ENCODE measurements around the gene COPB2.
"Not testable (repeated sequence)": the region's sequence is repeated elsewhere in the genome, so short reads cannot be mapped to it uniquely, and the experiment has no call there.

COPB2 gene

DNA sequence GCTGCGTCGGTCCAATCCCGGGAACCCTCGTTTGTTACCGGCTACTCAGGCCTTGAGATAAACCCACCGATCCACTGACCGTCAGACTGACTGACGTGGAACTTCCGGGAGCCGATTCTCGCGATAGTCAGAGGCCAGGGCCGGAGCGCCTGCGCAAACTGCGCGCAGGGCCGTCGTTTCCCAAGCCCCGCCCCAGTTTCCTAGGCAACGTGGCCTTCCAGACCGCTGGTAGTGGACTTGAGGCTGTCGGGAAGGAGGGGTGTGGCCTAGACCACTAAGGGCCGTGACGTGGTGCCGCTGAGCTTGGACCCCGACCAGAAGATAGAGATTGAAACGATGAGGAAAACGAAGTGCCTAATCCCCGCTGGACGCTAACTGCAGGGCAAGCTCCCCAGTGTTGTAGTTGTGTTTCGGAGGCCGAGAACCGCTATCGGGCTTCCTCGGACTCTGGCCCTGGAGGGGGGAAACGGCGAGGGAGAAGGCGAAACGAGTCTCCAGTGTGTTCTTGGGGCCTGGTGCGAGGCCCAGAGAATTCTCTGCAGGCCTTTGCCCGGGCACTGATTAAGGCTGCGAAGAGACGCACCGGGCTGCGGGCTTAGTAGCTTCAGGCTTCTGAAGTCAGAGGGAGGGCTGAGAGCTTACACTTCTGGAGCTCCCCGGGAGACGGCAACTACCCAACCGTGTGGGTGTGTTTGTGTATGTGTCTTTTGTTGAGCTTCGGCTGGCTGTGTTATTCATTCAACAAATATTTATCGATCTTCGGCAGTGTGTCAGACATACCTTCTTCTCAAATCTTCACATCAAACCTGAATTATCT lies at the start of gene COPB2:
Gene COPB2, minus strand, starts transcription at position 96 of the 817 bp plus-strand sequence. CDS start 97 bp downstream, outside the sequence.
- peak; percentile 98 for DNase-seq

DNA sequence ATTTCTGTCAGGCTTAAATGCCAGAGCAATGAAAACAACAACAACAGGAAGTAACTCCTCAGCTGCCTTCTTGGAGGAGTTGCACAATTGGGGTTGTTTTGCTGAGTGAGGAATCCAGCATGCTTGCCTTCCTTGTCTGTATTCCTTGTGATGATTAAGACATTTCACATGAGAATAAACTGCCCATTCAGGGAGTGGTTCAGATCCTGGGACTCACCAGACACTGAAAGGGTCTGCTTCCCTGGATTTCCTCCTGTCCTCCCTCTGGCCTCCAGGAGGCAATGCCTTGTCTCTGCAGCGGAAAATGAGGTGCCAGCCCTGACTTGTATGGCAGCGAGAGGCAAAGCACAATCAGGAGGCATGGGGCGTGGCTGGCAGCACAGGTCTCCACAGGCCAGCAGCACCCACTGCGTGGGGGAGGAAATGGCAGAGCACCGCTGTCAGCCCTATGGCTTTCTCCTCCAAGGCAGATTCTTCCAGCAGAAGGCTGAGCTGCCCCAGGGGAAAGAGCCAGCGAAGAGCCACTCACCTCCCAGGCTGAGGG lies 45.4 kb upstream of the COPB2 start:
- DNase-seq, result peak; percentile 19

DNA sequence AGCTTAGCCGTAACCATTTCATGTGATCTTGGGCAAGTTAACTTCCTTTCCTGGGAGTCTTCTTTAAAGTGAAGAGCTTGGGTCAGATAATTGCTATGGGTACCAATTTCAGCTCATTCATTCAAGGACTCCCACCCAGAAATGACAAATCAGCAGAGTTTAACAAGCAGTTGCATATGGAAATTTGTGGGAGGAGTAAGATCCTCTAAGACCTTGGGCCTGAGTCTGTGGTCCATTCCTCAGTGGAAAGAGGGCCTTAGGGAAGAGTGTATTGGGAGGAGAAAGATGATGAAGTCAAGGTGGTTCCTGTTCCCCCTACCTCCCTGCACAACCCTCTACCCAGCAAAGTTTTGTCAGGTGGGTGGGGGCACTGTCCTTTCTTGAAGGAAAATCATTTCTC lies 44.8 kb upstream of the COPB2 start:
- no peak for DNase-seq

DNA sequence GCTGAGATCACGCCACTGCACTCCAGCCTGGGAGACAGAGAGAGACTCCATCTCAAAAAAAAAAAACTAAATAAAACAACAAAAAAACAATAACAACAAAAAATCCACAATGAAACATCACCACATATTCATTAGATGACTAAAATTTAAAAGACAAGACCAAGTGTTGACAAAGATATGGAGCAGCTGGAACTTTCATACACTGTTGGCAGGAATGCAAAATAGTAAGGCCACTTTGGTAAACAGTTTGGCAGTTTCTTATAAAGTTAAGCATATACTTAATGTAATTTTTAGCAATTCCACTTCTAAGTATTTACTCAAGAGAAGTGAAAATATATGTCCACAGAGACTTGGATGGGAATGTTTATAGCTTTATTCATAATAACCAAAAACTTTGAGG lies 43.6 kb upstream of the COPB2 start:
- DNase-seq, result no peak

DNA sequence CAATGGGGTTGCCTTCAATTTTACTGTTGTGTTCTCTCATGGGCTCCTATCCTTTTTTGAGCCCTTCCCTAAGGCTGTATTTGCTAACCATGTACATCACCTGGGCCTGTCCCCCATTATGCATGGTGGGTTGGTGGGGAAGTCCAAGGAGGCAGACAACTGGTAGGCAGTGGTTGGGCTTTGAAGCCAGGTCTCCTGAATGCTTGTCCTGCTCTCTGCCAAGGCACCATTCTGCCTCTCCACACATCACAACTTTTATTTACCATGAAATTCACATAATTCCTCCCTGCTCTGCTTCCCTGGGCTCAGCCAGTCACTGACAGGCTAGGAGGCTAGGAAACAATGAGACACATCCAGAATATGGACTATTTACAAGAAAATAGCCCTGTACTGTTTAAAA lies 41.0 kb upstream of the COPB2 start:
- no peak for DNase-seq

DNA sequence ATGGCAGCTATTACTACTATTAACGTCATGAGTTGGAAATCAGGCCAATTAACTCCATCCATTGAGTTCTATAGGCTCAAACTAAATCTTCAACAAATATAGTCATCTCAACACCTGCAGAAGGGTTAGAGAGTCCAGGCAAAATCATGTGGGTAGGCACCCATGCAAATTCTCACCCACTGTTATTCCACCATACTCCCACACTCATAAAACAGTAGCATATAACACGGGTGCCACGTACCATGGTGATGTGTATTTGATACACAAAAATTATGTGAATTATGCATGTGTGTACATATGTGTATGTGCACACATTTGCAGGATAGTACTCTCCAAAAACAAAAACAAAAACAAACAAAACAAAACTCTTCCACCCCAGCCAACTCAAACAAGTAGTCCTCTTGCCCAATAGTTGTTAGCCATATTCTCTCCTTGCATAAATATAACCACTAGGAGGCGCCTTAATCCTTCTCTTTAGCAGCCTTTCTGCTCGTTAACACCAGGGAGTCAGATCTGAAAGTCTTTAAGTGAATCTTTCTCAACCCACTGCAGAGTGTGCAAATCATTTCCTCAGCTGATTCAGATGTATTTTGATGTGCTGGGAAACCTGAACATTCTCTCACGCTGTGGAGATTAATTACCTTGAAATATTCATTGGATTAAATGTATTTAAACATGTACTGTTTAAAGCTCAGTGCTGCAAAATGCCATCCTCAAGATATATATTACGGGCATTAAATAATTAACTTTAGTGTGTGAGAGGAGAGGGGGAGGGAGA lies 38.0 kb upstream of the COPB2 start:
- DNase-seq, result peak; percentile 75

DNA sequence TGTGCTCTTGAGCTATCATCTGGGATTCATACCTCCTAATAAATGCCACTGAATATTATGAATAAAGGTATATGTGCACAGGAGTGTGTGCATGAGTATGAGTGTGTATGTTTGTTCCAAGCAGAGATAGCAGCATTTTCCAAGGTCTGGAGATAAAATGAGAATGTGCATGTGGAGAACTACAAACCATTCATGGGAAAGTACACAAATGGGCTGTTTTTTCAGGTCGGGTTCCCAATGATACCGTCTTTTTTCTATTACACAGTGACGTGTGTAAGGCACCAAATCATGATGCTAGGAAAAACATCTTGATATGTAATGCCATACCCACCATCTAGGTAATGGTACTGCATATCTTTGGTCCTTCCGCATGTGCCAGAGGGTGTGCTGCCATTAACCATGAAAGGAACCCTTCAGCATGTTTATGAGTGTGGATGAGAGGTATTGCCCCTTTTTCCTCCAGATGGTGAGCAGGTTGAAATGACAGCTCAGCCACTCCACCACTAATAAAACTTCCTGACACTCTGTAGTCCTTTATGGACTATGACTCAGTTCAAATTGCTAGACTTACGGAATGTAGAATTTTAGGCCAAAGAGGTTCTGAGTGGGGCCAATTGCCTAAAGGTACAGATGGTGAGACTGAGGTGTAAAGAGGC lies 36.4 kb upstream of the COPB2 start:
- DNase-seq, result no peak

DNA sequence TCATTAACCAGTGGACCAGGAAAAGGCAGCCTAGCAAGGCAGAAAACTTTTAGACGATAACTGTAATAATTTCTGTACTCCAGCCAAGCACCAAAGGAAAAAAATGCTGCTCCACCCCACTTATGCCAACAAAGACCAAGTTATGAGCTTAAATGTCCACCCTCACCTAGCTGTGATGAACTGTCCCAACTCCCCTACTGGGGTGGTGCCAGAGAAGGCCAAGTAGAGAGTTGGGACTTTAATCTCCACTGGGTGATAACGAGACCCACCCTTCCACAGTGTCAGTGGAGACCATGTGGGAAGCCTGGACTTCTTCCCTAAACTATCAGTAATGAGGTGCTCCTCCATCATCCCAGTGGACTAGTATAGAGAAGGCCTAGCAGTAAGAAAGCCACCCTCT lies 33.8 kb upstream of the COPB2 start:
- no peak for DNase-seq

DNA sequence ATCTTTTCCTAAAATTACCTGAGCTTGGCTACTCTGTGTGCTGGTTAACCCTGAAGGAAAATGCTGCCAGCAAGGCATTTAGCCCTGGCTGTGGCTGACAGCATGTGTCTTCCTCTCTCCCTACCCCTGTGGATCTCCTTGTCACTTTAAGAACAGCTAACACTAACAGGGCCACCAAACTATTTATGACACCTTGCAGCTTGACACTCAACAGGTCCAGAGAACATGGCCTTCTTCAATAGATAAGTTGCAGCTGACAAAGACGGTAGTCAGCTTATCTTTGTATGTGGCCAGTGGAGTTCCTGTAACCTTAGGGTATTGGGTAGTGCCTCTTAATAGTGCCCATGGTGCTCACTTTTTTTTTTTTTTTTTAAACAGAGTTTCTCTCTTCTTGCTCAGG lies 32.0 kb upstream of the COPB2 start:
- no peak for DNase-seq

DNA sequence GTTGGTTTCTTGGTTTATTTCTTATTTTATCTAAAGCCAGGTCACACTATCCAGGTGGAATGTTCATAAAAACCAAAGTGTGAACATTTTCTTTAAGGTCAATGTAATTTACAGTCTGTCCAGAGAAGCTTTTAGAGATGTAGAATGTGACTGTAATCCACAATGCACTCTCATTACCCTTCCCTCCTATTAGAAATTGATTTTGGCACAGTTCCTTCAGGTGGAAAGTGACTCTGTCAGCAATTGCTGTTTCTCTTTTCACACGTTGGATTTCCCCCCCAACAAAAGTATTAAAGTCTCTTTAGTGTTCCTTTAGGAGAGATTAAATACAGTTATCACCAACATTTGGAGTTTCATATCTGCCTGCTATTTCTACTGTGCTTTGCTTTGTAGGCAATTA lies 31.6 kb upstream of the COPB2 start:
- DNase-seq, result no peak

DNA sequence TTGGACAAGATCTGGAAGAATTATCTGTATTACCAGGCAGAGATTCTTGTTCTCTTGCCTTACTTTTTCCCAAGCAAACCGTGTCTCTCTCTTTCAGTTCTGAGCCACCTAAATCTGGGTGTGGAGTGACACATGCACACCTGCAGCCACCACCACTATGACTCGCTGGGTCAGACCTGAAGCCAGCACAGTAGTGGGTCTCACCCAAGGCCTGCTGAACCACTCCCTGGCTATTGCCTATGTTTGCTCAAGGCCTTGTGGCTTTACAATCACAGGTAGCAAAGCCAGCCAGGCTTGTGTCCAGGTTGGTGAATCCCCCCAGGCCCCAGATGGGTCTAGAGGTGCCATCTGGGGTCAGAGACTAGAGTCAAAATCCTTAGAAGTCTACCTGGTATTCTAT lies 28.7 kb upstream of the COPB2 start:
- no peak for DNase-seq

DNA sequence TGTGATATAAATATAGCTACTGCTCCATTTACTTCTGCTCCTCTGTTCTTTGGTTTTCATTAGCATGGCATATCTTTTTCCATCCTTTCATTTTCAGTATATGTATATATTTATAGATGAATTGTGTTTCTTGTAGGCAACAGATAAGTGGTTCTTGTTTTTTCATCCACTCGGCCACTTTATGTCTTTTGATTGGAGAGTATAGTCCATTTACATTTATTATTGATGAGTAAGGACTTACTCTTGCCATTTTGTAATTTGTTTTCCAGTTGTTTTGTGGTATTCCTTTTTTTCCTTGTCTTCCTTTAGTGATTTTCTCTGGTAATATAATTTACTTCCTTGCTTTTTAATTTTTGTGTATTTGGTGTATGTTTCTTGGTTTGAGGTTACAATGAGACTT lies 26.8 kb upstream of the COPB2 start:
- no peak for DNase-seq

DNA sequence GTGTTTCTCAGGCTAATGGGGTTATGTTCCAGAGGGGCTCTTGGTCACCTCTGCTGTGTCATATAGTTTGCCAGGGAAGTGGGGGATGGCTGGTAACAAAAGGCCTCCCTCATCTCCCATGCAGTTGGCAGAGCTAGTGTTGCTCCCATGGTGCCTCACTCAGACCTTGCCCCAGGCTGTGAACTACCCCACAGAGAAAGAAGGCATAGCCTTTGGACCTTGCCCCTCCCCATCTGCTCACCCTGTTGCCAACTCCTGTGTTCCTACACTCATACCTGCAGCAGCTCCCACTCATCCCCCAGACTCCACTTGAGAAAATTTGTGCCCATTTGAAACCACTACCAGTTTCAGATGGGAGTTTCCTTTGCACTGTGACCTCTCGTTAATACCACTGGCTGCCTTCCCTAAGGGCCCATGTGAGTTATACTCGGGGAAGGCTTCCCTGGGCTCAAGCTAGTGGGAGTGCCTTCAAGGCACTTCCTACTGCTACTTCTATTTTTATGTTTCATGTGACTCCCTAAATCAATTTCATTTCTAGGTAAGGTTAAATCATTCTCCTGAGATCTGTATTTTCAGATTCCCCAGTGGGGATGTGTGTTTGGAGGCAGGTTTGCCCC lies 25.3 kb upstream of the COPB2 start:
- no peak for DNase-seq

DNA sequence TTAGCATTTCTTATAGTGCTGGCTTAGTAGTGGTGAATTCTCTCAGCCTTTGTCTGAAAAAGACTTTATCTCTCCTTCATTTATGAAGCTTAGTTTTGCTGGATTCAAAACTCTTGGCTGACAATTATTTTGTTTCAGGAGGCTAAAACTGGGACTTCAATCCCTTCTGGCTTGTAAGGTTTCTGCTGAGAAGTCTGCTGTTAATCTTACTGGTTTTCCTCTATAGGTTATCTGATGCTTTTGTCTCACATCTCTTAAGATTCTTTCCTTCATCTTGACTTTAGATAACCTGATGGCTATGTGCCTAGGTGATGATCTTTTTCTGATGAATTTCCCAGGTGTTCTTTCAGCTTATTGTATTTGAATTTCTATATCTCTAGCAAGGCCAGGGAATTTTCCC lies 23.4 kb upstream of the COPB2 start:
- not testable (repeated sequence) for DNase-seq

DNA sequence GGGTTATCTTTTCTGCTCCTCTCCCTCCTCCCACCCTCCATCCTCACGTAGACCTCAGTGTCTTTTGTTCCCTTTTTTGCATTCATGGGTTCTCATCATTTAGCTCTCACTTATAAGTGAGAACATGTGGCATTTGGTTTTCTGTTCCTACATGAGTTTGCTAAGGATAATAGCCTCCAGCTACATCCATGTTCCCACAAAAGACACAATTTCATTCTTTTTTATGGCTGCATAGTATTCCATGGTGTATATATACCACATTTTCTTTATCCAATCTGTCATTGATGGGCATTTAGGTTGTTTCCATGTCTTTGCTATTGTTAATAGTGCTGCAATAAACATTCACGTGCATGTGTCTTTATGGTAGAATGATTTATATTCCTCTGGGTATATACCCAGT lies 11.7 kb upstream of the COPB2 start:
- not testable (repeated sequence) for DNase-seq

DNA sequence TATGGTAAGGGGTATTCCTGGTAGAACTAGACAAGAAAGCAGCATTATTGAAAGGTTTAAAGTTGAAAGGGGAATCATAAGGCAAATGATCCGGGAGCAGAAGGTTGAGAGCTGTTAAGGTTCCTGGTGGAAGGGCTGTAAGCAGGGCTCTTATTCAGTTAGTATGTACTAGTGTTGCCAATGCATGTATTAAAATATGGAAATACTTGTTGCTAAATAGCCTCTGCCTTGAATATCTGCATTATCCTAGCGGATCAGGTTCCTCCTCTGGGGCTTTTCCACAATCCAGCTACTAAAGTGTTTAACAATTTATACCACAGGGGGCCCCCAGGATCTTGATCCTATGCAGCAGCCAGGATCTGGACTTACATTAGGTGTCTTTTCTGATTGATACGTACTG lies 7.3 kb upstream of the COPB2 start:
- DNase-seq, result no peak

DNA sequence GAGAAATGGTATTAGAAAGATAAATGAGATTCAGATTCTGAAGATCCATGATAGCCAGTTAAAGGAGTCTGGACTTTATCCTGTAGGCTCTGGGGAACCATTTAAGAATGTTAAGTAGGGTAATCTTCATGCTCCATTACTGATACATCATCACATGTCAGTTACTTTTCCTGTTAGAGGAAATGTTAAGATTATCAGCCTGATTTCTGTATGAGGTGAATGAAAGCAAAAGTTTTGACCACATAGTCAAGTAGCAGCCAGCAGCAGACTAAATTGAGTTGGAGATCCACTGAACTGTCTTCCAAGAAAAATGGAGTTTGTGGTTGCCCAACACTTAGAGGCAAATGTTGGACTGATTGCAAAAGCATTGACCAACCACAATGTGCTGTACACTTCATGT lies 4.7 kb upstream of the COPB2 start:
- DNase-seq, result no peak

DNA sequence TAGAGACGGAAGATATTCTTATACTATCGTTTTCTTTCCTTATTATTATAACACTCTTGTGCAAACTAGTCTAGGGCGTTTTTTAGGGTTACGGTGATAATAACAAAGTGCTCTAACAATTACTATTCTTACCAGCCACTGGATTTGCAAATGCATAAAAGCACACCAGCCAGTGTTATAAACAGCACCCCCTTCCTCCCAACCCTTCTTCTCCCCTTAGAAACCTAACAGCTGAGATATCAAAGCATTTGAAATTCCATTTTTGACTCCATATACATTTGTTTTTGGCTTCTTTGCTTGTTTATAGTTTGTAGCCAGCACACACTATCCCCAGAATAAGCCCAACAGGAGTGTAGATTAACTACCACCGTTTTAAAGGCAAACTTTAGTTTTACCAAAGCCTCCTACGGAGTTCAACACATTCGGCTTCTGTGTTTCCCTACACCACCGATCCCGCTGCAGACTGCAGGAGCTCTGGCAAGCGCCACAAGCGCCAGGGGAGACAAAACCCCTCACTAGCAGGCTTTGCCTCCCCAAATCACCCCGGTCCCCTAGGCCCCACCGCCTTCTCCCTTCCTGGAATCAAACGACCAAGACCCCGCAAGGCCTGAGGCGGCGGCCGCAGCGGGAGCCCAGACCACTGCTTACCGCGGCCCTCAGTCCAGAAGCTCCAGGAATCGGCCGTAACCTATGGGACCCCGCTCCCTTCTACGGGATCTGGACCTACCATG lies 461 bp downstream of the COPB2 start:
- DNase-seq, result no peak

DNA sequence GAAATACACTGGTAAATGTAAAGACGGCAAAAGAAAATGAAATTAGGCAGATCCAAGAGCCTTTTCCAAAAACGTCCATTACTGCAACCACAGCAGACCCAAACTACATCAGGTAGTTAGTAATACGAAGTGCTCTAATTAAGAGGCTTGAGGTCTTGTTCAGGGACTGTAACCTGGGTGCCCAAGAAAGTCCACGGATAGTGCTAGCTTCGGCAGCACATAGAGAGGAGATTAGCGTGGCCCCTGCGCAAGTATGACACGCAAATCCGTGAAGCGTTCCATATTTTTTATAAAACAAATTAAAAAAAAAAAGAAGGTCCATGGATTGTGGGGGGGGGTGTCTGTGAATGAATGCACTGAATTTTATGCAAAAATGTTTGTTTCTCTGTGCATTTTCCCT lies 1.4 kb downstream of the COPB2 start:
- no peak for DNase-seq

DNA sequence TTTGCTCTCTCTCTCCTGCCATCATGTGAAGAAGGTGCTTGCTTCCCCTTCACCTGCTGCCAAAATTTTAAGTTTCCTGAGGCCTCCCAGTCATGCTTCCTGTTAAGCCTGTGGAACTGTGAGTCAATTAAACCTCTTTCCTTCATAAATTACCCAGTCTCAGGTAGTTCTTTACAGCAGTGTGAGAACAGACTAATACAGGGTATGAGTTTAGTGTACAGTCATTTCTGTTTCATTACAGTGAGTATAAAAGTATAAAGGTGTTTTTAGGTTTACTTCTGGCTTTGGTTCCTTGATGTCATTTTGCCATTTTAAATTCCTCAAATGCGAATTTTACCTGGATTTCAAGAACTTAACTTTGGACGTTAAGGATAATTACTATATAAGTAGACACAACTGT lies 7.2 kb downstream of the COPB2 start:
- DNase-seq, result not testable (repeated sequence)

DNA sequence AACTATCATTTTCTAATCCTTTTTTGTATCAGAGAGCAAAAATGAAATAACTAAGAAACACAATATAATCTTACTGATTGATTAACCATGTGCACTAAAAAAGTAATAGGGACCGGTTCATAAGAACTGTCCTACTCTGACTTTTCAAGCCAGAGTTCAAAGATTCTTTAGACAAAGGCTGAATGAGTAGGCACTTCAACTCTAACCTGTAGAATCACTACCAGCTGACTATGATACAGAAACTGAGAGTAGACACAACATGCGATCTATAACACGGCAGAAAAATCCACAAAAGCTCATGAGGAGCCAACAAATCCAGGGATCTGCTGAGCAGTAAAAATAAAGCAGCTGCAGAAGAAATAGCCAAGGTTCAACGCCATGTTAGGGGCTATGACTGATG lies 8.9 kb downstream of the COPB2 start:
- no peak for DNase-seq

DNA sequence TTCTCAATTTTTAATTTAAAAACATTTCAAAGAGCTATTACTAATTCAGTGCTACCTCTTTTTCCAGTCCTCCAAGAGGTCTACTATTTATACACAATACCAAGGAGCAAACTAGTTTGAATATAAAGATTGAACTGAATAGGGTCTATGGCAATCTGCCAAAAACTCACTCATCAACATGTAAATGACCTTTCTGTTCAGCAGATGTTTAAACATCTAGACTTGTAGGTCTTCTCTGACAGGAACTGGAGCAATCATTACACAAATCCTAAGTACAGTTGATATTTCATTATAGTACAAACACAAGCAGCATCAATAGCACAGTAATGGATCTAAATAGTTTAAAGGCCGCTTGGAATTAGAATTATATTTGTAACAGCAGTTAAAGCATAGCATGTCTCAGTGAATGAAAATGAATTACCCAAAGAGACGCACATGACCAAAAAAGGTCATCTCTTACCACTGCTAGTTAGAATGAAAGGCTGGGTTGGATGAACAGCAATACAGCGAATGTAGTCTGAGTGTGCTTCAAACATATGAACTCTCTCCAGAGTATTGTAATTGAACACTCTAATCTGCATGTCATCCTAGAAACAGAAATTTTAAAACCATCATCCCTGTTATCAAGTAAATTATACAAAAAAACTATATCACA lies 10.7 kb downstream of the COPB2 start:
- no peak for DNase-seq
